ENCODE measurements around the gene MUC5AC.
"Not testable (repeated sequence)": the region's sequence is repeated elsewhere in the genome, so short reads cannot be mapped to it uniquely, and the experiment has no call there.

Gene MUC5AC

DNA sequence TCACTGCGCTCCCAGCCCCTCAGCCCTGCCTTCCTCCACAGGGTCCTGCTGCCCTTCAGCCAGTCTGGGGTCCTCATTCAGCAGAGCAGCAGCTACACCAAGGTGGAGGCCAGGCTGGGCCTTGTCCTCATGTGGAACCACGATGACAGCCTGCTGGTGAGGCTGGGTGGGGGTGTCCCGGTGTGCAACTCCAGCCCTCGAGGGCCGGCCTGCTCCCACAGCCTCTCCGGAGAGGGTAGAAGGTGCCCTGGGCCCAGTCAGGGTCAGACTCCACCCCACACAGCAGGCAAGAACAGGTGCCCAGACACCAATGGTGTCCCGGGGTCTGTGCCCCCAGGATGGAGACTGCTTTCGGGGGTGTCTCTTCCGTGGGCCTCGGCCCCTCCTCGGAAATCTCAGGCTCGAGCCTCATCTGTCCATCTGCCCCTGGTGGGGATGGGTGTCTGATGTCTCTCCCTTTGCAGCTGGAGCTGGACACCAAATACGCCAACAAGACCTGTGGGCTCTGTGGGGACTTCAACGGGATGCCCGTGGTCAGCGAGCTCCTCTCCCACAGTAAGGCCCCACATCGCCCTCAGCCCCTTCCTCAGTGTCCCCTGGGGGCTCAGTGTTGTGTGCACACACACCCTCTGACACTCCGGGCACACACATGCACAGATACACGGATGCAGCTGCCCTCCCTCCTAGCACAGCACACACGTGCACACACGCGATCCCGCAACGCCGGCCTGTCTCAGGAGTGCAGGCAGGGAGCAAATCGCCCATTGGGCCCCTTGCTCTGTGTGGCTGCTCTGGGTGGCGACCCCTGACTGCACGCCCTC is 4.9 kb downstream of the MUC5AC start:
- no peak for DNase-seq

DNA sequence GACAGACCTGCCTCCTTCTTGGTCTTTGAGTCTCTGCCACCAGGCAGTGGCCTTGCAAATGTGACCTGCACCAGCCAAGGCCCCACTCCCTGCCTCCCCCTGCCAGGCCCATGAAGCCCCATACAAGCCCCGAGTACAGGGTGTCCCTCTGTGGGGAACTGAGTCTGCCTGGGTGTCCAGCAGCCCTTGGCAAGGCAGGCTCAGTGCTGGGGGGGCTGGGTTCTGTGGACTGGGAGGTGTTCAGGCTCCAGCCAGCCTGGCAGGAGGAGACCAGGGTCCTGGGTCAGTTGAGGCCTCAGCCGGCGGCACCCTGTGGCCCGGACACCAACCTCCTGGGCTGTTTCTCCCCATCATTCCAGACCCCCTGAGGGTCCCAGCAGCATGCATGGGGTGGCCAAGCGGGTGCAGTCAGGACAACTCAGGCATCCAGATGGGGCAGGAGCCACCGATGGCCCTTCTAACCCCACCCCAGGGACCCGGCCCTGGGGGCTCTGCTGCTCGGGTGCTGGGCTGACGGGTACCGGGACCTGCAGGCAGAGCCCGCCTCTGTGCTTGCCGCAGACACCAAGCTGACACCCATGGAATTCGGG is 5.7 kb downstream of the MUC5AC start:
- no peak for DNase-seq

DNA sequence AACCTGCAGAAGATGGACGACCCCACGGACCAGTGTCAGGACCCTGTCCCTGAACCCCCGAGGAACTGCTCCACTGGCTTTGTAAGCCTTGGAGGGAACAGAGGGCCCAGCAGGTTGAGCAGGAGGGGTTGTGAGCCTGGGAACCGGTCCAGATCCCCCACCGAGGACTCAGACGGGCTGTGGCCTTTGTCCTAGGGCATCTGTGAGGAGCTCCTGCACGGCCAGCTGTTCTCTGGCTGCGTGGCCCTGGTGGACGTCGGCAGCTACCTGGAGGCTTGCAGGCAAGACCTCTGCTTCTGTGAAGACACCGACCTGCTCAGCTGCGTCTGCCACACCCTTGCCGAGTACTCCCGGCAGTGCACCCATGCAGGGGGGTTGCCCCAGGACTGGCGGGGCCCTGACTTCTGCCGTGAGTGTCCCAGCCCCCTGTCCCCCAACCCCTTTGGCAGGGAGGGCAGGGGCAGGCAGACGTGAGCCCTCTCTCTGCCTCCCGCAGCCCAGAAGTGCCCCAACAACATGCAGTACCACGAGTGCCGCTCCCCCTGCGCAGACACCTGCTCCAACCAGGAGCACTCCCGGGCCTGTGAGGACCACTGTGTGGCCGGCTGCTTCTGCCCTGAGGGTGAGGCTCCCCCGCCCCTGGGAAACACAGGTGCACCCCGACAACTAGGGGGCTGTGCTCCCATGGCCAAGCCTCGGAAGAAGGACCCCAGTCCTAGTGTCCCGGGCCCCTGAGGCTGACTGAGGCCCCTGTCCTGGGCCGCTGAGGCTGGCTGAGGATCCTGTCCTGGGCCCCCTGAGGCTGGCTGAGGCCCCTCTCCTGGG is 6.4 kb downstream of the MUC5AC start:
- no peak for DNase-seq

DNA sequence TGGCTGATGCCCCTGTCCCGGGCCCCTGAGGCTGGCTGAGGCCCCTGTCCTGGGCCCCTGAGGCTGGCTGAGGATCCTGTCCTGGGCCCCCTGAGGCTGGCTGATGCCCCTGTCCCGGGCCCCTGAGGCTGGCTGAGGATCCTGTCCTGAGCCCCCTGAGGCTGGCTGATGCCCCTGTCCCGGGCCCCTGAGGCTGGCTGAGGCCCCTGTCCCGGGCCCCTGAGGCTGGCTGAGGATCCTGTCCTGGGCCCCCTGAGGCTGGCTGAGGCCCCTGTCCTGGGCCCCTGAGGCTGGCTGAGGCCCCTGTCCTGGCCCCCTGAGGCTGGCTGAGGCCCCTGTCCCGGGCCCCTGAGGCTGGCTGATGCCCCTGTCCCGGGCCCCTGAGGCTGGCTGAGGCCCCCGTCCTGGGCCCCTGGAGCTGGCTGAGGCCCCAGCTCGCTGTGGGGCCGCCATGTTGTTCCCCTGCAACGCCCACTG is 7.1 kb downstream of the MUC5AC start:
- not testable (repeated sequence) for DNase-seq

DNA sequence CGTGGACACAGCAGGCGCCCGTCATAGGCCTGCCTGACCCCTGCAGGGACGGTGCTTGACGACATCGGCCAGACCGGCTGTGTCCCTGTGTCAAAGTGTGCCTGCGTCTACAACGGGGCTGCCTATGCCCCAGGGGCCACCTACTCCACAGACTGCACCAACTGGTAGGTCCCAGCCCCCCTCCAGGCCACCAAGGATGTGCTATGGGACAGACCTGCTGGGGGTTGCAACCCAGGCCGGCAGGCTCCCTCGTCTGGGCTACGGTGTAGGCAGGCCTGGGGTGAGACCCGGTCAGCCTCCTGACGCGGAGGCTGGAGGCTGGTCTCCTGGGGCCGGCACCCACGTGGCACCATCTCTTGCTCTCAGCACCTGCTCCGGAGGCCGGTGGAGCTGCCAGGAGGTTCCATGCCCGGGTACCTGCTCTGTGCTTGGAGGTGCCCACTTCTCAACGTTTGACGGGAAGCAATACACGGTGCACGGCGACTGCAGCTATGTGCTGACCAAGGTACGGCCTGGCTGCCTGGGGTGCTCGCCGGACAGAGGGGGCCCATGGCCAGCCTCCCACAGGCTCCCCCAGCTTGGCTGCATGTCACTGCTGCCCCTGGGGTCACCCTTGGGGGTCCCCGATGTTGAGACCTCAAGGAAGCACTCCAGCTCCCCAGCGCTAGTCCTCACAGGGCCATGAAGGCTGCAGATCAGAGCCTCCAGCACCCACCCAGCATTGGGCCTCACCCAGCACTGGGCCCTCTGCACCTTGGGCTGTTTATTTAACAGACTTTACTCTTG is 7.7 kb downstream of the MUC5AC start:
- no peak for DNase-seq

DNA sequence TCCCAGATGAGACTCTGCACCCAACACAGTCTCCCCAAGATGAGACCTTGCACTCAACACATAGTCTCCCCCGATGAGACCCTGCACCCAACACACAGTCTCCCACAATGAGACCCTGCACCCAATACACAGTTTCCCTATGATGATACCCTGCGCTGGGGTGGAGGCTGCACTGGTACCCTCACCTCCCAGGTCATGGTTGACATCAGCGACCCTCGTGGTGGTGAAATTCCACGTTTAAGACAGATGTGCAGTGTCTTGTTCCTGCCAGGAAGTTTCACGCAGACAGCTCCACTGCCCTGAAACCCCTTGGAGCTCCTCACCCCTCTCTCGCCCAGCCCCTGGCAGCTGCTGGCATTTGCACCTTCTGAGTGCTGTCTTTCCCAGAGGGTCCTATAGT is 9.5 kb downstream of the MUC5AC start:
- DNase-seq: no peak

DNA sequence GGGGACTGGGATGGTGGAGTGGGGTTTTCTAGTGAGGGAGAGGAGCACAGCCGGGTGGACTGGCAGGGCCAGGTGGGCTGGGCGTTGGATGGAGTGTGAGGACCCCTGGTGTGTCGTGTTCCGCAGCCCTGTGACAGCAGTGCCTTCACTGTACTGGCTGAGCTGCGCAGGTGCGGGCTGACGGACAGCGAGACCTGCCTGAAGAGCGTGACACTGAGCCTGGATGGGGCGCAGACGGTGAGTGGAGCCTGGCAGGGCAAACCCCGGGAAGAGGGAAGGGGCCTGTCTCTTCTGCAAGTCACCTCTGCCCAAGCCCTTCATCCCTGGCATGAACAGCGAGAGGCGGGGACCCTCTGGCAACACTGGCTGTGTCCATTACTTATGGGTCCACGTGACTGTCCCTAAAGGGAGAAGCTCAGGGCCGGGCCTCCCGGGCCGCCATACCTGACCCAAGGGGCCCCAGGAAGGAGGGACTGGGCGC is 10.0 kb downstream of the MUC5AC start:
- no peak for DNase-seq

DNA sequence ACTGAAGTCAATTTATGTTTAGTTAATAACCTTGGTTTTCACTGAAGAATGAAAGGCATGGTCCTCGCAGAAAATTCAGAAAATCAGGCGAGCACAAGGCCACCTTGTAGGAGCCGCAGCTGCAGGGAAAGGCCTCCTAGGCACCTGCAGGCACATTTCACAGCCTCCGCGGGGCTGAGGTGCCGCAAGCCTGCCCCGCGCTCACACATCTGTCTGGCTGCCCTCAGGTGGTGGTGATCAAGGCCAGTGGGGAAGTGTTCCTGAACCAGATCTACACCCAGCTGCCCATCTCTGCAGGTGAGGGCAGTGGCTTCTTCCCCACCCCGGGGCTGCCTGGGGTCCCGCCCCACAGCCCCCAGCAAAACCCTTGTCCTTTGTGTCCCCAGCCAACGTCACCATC is 10.5 kb downstream of the MUC5AC start:
- DNase-seq: no peak

DNA sequence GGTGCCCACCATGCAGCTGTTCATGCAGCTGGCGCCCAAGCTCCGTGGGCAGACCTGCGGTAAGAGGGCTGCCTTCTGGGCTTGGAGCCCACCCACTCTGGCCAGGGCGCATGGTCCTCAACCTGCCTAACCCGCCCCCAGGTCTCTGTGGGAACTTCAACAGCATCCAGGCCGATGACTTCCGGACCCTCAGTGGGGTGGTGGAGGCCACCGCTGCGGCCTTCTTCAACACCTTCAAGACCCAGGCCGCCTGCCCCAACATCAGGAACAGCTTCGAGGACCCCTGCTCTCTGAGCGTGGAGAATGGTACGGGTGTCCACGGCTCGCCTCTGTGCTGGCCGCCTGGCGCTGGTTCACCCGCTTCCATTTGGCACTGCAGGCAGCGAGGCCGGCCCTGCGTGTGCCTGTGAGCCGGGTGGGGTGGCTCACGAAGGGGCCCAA is 11.0 kb downstream of the MUC5AC start:
- DNase-seq: no peak

DNA sequence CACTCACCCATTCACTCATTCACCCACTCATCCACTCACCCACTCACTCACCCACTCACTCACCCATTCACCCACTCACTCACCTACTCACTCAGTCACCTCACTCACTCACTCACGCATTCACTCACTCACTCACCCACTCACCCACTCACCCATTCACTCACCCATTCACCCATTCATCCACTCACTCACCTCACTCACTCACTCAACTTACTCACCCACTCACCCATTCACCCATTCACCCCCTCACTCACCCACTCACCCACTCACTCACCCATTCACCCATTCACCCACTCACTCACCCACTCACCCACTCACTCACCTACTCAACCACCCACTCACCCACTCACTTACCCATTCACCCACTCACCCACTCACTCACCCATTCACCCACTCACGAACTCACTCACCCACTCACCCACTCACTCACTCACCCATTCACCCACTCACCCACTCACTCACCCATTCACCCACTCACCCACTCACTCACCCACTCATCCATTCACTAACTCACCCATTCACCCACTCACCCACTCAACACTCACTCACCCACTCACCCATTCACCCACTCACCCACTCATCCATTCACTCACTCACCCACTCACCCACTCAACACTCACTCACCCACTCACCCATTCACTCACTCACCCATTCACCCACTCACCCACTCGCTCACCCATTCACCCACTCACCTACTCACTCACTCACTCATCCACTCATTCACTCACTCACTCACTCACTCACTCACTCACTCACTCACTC is 13.7 kb downstream of the MUC5AC start:
- no peak for DNase-seq

DNA sequence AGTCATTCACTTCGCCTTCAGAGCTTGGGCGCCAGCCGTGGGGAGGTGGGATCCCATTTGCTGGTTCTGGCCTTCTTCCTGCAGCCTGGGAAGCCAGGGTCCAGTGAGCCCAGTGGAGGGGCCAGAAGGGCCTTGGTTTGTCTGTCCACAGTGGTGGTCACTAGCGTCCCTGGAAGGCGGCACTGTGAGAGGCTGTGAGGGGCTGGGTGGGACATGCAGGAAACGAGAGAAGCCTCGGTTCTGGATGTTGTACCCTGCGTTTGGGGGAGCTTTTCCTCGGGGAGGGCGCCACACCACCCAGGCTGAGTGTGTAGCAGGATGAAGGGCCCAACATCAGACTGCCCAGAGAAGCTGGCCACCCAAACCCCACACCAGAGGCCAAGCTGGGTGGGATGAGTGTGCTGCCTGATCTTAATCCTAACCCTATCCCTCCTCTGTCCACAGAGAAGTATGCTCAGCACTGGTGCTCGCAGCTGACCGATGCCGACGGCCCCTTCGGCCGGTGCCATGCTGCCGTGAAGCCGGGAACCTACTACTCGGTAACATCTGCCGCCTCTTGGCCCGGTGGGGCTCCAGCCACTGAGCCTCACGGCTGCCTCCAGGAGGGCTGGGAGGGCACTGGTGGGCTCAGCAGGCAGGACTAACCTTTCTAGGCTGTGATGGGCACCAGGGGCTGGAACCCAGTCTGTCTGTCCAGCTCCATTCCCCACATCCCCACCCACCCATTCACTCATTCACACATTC is 14.4 kb downstream of the MUC5AC start:
- DNase-seq: no peak

DNA sequence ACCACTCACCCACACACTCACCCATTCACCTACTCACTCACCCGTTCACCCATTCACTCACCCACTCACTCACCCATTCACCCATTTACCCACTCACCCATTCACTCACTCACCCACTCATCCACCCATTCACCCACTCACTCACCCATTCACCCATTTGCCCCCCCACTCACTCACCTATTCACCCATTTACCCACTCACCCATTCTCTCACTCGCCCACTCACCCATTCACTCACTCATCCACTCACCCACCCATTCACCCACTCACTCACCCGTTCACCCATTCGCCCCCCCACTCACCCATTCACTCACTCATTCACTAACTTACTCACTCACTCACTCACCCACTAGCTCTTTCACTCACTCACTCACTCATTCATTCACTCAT is 15.0 kb downstream of the MUC5AC start:
- no peak for DNase-seq

DNA sequence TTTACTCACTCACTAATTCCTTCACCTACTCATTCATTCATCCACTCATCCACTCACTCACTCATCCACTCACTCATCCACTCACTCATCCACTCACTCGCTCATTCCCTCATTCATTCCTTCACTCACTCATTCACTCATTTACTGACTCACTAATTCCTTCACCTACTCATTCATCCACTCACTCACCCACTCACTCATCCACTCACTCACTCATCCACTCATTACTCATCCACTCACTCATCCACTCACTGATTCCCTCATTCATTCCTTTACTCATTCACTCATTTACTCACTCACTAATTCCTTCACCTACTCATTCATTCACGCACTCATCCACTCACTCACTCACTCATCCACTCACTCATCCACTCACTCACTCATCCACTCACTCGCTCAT is 15.6 kb downstream of the MUC5AC start:
- DNase-seq: not testable (repeated sequence)

DNA sequence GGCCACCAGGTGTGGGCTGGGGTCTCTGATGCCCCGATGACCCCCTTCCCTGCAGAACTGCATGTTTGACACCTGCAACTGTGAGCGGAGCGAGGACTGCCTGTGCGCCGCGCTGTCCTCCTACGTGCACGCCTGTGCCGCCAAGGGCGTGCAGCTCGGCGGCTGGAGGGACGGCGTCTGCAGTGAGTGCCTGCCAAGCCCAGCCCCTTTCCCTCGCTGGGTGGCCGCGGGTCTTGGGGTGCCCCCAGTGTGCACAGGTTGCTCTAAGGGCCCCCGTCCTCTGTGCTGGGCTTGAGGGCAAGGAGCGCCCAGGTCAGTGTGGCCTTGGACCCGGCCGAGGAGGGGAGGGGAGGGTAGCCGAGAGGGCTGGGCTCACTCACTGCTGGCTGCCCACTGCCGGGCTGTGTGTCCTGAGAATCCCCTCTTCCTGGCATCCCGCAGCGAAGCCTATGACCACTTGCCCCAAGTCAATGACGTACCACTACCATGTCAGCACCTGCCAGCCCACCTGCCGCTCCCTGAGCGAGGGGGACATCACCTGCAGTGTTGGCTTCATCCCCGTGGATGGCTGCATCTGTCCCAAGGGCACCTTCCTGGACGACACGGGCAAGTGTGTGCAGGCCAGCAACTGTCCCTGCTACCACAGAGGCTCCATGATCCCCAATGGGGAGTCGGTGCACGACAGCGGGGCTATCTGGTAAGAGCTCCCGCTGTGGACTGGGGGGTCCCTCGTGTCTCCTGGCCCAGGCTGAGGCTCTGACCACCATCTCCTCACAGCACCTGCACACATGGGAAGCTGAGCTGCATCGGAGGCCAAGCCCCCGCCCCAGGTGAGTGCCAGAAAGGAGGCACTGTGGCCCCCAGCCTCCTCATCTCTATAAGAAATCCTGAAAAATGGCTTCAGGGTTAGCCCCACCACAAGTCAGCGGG is 17.0 kb downstream of the MUC5AC start:
- no peak for DNase-seq

DNA sequence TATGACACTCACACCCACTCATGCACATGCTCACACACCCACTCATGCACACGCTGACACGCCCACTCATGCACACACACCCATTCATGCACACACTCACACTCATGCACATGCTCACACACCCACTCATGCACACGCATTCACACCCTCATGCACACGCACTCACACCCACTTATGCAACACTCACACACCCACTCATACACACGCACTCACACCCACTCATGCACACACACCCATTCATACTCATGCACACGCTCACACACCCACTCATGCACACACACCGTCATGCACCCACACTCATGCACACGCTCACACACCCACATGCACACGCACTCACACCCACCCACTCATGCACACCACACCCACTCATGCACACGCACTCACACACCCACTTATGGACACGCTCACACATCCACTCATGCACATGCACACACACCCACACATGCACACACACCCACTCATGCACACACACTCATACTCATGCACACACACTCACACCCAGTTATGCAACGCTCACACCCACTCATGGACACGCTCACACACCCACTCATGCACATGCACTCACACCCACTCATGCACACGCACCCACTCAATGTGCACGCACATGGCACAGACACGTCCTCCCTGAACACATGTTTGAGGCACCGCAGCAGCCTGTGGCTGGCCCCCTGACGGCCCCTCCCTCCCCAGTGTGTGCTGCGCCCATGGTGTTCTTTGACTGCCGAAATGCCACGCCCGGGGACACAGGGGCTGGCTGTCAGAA is 17.9 kb downstream of the MUC5AC start:
- no peak for DNase-seq

DNA sequence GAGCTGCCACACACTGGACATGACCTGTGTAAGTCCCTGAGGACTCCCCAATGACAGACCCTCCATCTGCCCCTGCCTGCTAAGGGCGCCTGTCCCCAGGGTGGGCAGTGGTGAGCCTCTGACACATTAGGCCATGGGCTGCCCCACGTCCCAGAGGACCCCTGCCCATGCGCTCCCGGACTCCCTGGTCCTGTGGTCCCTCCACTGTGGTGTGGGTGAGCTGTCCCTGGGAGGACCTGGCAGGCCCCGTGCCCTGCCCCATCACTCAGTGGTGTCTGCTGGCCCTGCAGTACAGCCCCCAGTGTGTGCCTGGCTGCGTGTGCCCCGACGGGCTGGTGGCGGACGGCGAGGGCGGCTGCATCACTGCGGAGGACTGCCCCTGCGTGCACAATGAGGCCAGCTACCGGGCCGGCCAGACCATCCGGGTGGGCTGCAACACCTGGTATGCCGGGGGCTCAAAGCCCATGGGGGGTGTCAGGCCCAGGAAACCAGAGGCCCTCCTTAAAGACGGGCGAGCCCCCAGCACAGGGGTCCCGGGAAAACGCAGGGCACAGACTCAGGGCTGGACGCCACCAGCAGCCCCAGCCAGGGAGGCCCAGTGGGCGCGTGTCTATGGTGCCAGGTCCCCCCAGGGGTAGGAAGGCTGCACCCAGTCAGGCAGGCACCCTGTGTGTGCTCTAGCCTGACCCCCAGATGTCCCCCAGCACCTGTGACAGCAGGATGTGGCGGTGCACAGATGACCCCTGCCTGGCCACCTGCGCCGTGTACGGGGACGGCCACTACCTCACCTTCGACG is 18.7 kb downstream of the MUC5AC start:
- no peak for DNase-seq

DNA sequence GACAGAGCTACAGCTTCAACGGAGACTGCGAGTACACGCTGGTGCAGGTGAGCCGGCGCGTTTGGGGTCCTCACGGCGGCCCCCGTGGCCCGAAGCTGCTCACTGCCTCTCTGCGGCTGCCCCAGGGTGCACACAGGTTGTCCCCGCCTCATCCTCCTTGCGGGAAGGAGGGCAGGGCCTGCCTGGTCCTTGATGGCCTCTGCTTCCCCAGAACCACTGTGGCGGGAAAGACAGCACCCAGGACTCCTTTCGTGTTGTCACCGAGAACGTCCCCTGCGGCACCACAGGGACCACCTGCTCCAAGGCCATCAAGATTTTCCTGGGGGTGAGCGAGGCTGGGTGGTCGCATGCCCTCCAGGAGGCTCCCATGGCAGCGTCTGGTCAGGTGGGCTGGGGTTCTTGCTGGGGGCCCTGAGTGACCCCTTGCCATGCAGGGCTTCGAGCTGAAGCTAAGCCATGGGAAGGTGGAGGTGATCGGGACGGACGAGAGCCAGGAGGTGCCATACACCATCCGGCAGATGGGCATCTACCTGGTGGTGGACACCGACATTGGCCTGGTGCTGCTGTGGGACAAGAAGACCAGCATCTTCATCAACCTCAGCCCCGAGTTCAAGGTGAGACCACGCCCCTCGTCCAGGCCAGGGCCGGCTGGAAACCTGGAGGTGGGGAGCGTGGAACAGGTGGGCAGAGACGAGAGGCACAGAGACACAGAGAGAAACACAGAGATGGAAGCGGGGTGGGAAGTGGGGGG is 19.4 kb downstream of the MUC5AC start:
- DNase-seq: no peak

DNA sequence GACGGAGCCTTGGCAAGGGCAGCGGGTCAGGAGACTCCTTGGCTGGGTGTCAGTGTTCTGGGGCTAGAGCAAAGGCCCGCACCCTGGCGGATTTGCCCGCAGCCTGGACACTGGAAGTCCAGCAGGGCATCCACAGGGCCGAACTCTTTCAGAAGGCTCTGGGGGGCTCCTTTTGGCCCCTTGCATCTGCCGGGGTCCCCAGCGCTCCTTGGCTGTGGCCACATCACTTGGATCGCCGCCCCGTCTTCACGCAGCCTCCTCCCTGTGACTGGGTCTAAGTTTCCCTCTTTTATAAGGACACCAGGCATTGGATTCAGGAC is 20.0 kb downstream of the MUC5AC start:
- DNase-seq: no peak
